A549 (cell line): ENCODE measurements around the gene WDR48. TPM values are rescaled to one million over a fixed set of nuclear protein-coding genes. Genes with fewer than 3 reads are reported as not detected.
A peak's percentile ranks its signal among the peaks of the same experiment; 100 is the strongest.

ENCODE experiments used
- ATAC-seq, 2 experiments: fragments of 200-7000 bp in 1 of 2; fragments of >200 bp in 1 of 2; cut with Nextera tagmentation in 1 of 2; cut with Tn5 transposase in 1 of 2; 3 replicates each; pipeline versions ENCODE4 v1.8.0 to v1.9.1; 2018 to 2020; ENCODE audit warnings: mild to moderate bottlenecking in 1 of 2, moderate library complexity in 1 of 2
- CTCF ChIA-PET: fragments of 300-600 bp; sonication (Branson Sonifier 250); formaldehyde crosslinking; extraction: SDS; loops from one replicate; lab custom pipeline; 2021; ENCODE audit warnings: antibody characterized with exemption, inconsistent platforms; lab: Yijun Ruan, JAX
- POLR2A ChIA-PET: fragments of 350-600 bp; formaldehyde crosslinking; extraction: SDS; loops from one replicate; lab custom pipeline; 2021; ENCODE audit warnings: antibody characterized with exemption, inconsistent platforms; lab: Yijun Ruan, JAX
- DNase-seq, 2 experiments: peaks; one replicate each; pipeline versions ENCODE4 v3.0.0 to v3.0.0-alpha.2; 2011 to 2016; ENCODE audit warnings: low read depth in 1 of 2, low spot score in 1 of 2
- FAIRE-seq: peaks from 2 replicates; lab custom pipeline; 2011; peaks lifted over from hg19 to GRCh38; lab: Jason Lieb, UNC
- H3K27ac ChIP-seq, 2 experiments: fragments of >200 bp; sonication (Bioruptor Twin); formaldehyde crosslinking; 3 replicates each; pipeline ENCODE4 v1.5.1; 2016 to 2017
- H3K4me1 ChIP-seq: fragments of >200 bp; sonication (Bioruptor Twin); formaldehyde crosslinking; 3 replicates; pipeline ENCODE4 v1.6.1; 2016
- H3K4me2 ChIP-seq: fragments of >200 bp; sonication (Bioruptor Twin); formaldehyde crosslinking; 3 replicates; pipeline ENCODE4 v1.6.1; 2016
- H3K4me3 ChIP-seq: fragments of >200 bp; sonication (Bioruptor Twin); formaldehyde crosslinking; 3 replicates; pipeline ENCODE4 v1.5.1; 2016
- H3K9me3 ChIP-seq: fragments of >200 bp; sonication (Bioruptor Twin); formaldehyde crosslinking; 3 replicates; pipeline ENCODE4 v1.6.1; 2016
- CBX2 ChIP-seq: fragments of 200-600 bp; sonication (generic); IDR thresholded peaks from 2 replicates; pipeline ENCODE4 v1.6.1; 2016; ENCODE audit warnings: low read depth, mild to moderate bottlenecking, borderline replicate concordance
- CHD4 ChIP-seq: fragments of 200-600 bp; sonication (generic); IDR thresholded peaks from 2 replicates; pipeline ENCODE4 v1.6.1; 2016; ENCODE audit warnings: antibody characterized with exemption, mild to moderate bottlenecking, borderline replicate concordance
- E2F6 ChIP-seq: IDR thresholded peaks from 2 replicates; pipeline ENCODE4 v1.6.1; 2012; ENCODE audit warnings: low read depth, borderline replicate concordance
- EHF ChIP-seq: fragments of 250-450 bp; sonication (Bioruptor Pico); IDR thresholded peaks from 2 replicates; pipeline ENCODE4 v1.5.0; 2020; ENCODE audit warnings: mild to moderate bottlenecking
- ESRRA ChIP-seq: fragments of 150-350 bp; IDR thresholded peaks from 2 replicates; pipeline ENCODE4 v1.6.1; 2014; ENCODE audit warnings: mild to moderate bottlenecking, low read length, borderline replicate concordance
- FOXS1 ChIP-seq: fragments of 250-450 bp; sonication (Bioruptor Pico); IDR thresholded peaks from 2 replicates; pipeline ENCODE4 v1.5.0; 2020; ENCODE audit warnings: mild to moderate bottlenecking, moderate library complexity
- HEYL ChIP-seq: fragments of 250-450 bp; sonication (Bioruptor Pico); IDR thresholded peaks from 2 replicates; pipeline ENCODE4 v1.8.0; 2021; ENCODE audit warnings: mild to moderate bottlenecking, moderate library complexity
- HOXA7 ChIP-seq: fragments of 250-450 bp; sonication (Bioruptor Pico); IDR thresholded peaks from 2 replicates; pipeline ENCODE4 v1.5.0; 2020; ENCODE audit warnings: mild to moderate bottlenecking, moderate library complexity
- HOXB13 ChIP-seq: fragments of 250-450 bp; sonication (Bioruptor Pico); IDR thresholded peaks from 2 replicates; pipeline ENCODE4 v1.5.0; 2020; ENCODE audit warnings: low read depth, mild to moderate bottlenecking, moderate library complexity
- HOXB5 ChIP-seq: fragments of 250-450 bp; sonication (Bioruptor Pico); IDR thresholded peaks from 2 replicates; pipeline ENCODE4 v1.5.0; 2020; ENCODE audit warnings: mild to moderate bottlenecking, moderate library complexity
- JUN ChIP-seq, 2 experiments: fragments of >200 bp; sonication (Bioruptor Twin); formaldehyde crosslinking; IDR thresholded peaks; 2 replicates in 1 of 2; 3 replicates in 1 of 2; pipeline ENCODE4 v1.6.1; 2016 to 2017
- JUNB ChIP-seq: fragments of >200 bp; sonication (Bioruptor Twin); formaldehyde crosslinking; IDR thresholded peaks from 2 replicates; pipeline ENCODE4 v1.6.1; 2016
- KDM1A ChIP-seq: fragments of 200-600 bp; sonication (generic); IDR thresholded peaks from 2 replicates; pipeline ENCODE4 v1.6.1; 2016; ENCODE audit warnings: low read depth, mild to moderate bottlenecking
- KDM5A ChIP-seq: fragments of 200-600 bp; sonication (generic); IDR thresholded peaks from 2 replicates; pipeline ENCODE4 v1.6.1; 2016; ENCODE audit warnings: antibody characterized with exemption, mild to moderate bottlenecking
- MYC ChIP-seq: IDR thresholded peaks from 2 replicates; pipeline ENCODE4 v1.6.1; 2012; ENCODE audit warnings: mild to moderate bottlenecking, inconsistent platforms, low read length, improper control_type of control experiment, borderline replicate concordance
- NR3C1 ChIP-seq: fragments of >200 bp; sonication (Bioruptor Twin); formaldehyde crosslinking; IDR thresholded peaks from 3 replicates; pipeline ENCODE4 v1.6.1; 2017
- POLR2A ChIP-seq: IDR thresholded peaks from 2 replicates; pipeline ENCODE4 v1.6.1; 2012; ENCODE audit warnings: mild to moderate bottlenecking, low read length
- RARB ChIP-seq: fragments of 250-450 bp; sonication (Bioruptor Pico); IDR thresholded peaks from 2 replicates; pipeline ENCODE4 v1.8.0; 2021; ENCODE audit warnings: mild to moderate bottlenecking, moderate library complexity
- RFX5 ChIP-seq: fragments of 450-650 bp; IDR thresholded peaks from 2 replicates; pipeline ENCODE4 v1.7.1; 2014; ENCODE audit warnings: antibody characterized with exemption, mild to moderate bottlenecking, moderate library complexity
- ZFP36 ChIP-seq: fragments of 450-650 bp; IDR thresholded peaks from 2 replicates; pipeline ENCODE4 v1.6.1; 2014; ENCODE audit warnings: borderline replicate concordance; ENCODE audit not compliant: partially characterized antibody
- ZNF302 ChIP-seq: fragments of 250-450 bp; sonication (Bioruptor Pico); IDR thresholded peaks from 2 replicates; pipeline ENCODE4 v1.9.0; 2021; ENCODE audit warnings: inconsistent platforms, mild to moderate bottlenecking, moderate library complexity
- ZSCAN20 ChIP-seq: fragments of 250-450 bp; sonication (Bioruptor Pico); IDR thresholded peaks from 2 replicates; pipeline ENCODE4 v1.8.0; 2022; ENCODE audit warnings: mild to moderate bottlenecking, moderate library complexity
- whole genome bisulfite sequencing: methylation state at CpG from one replicate; pipeline ENCODE4 v1.1.6; 2017; ENCODE audit errors: missing lambda C conversion rate; 5-methylcytosine and 5-hydroxymethylcytosine counted together
- polyA plus RNA-seq, 4 experiments: library from polyadenylated mRNA; depleted of rRNA in 3 of 4; stranded (reverse); fragments of >200 nt; fragmentation: RNase III in 1 of 4; extraction: RNeasy Plus Mini Kit Qiagen cat#74134 plus additional on column Dnase treatment in 1 of 4; gene quantifications; 2 replicates in 3 of 4; 3 replicates in 1 of 4; pipeline ENCODE4 v1.2.3, GENCODE V29; 2011 to 2017
- TF ChIP-seq, protein P1 (sequence below): fragments of 200-600 bp; sonication (generic); IDR thresholded peaks from 2 replicates; pipeline ENCODE4 v1.6.1; 2016; ENCODE audit warnings: antibody characterized with exemption, mild to moderate bottlenecking, moderate library complexity
- TF ChIP-seq, protein P2 (sequence below): fragments of 250-450 bp; sonication (Bioruptor Pico); IDR thresholded peaks from 2 replicates; pipeline ENCODE4 v1.5.0; 2021; ENCODE audit warnings: mild to moderate bottlenecking, moderate library complexity, borderline replicate concordance
- TF ChIP-seq, protein P3 (sequence below): IDR thresholded peaks from 2 replicates; pipeline ENCODE4 v1.6.1; 2012
- TF ChIP-seq, protein P4 (sequence below): fragments of 250-450 bp; sonication (Bioruptor Pico); IDR thresholded peaks from 2 replicates; pipeline ENCODE4 v1.5.0; 2020; ENCODE audit warnings: low read depth, mild to moderate bottlenecking, moderate library complexity

The WDR48 gene
- polyA plus RNA-seq, 2 of the 4 experiments (the other 2 are of a cell fraction) = 18.8 to 41.0 TPM

DNA sequence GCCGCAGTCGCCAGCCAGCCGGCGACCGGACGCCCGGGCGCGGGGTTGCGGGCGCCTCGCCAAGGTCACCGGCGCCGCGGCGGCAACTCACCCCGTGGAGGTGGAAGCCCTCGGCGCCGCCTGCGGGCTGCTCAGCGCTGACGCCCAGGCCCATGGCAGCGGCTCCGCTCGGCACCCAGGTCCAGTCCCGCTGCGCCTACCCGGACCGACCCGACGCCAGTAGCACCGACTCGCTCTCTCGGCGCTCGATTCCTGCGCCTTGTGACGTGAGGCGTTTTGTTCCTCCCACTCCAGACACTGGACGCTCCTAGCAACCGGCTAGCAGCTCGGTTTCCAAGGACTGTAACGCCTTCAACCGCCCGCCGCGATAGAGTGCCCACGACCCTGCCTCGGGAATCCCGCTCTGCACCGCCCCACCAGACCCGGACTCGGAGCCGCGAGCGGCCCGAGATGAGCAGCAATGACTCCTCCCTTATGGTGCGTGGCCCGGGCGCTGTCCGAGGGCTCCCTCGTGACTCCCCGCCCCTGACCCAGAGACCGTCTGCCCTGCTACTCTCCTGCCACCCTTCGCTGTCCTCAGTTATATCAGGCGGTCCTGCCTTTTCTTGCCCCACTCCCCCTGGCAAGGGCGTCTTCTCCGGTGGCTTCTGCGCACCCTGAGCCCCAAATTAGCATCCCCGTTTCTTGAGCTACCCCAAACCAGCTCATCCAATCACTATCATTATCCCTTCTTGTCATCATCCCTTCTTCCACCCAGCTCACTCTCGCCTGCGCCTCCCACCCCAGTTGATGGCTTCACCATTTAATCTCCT is 55.8 kb downstream of the WDR48 start, which contains the start of the genes GORASP1 and TTC21A (continued):
- TF ChIP-seq RFX5 = no peak
- peak; percentile 79 for TF ChIP-seq POLR2A
- TF ChIP-seq ESRRA = no peak
- TF ChIP-seq, protein P1, sequence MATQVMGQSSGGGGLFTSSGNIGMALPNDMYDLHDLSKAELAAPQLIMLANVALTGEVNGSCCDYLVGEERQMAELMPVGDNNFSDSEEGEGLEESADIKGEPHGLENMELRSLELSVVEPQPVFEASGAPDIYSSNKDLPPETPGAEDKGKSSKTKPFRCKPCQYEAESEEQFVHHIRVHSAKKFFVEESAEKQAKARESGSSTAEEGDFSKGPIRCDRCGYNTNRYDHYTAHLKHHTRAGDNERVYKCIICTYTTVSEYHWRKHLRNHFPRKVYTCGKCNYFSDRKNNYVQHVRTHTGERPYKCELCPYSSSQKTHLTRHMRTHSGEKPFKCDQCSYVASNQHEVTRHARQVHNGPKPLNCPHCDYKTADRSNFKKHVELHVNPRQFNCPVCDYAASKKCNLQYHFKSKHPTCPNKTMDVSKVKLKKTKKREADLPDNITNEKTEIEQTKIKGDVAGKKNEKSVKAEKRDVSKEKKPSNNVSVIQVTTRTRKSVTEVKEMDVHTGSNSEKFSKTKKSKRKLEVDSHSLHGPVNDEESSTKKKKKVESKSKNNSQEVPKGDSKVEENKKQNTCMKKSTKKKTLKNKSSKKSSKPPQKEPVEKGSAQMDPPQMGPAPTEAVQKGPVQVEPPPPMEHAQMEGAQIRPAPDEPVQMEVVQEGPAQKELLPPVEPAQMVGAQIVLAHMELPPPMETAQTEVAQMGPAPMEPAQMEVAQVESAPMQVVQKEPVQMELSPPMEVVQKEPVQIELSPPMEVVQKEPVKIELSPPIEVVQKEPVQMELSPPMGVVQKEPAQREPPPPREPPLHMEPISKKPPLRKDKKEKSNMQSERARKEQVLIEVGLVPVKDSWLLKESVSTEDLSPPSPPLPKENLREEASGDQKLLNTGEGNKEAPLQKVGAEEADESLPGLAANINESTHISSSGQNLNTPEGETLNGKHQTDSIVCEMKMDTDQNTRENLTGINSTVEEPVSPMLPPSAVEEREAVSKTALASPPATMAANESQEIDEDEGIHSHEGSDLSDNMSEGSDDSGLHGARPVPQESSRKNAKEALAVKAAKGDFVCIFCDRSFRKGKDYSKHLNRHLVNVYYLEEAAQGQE = peak; percentile 18; the same call in 1 of the 2 replicates
- TF ChIP-seq EHF (CRISPR knock-in tag) = no peak
- TF ChIP-seq CBX2 = no peak
- TF ChIP-seq, protein P2, sequence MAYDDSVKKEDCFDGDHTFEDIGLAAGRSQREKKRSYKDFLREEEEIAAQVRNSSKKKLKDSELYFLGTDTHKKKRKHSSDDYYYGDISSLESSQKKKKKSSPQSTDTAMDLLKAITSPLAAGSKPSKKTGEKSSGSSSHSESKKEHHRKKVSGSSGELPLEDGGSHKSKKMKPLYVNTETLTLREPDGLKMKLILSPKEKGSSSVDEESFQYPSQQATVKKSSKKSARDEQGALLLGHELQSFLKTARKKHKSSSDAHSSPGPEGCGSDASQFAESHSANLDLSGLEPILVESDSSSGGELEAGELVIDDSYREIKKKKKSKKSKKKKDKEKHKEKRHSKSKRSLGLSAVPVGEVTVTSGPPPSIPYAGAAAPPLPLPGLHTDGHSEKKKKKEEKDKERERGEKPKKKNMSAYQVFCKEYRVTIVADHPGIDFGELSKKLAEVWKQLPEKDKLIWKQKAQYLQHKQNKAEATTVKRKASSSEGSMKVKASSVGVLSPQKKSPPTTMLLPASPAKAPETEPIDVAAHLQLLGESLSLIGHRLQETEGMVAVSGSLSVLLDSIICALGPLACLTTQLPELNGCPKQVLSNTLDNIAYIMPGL (CRISPR knock-in tag) = no peak
- no peak for TF ChIP-seq ZNF302 (CRISPR knock-in tag)
- no peak for TF ChIP-seq ZSCAN20 (CRISPR knock-in tag)
- no peak for TF ChIP-seq NR3C1
- TF ChIP-seq, protein P3, sequence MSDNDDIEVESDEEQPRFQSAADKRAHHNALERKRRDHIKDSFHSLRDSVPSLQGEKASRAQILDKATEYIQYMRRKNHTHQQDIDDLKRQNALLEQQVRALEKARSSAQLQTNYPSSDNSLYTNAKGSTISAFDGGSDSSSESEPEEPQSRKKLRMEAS = peak; percentile 22; the same call in 1 of the 2 replicates
- TF ChIP-seq FOXS1 (CRISPR knock-in tag) = no peak
- TF ChIP-seq JUNB = no peak
- no peak for TF ChIP-seq HOXA7 (CRISPR knock-in tag)
- TF ChIP-seq ZFP36 = no peak
- no peak for TF ChIP-seq HEYL (CRISPR knock-in tag)
- peak in 1 of 2 experiments; percentile 71; a peak in 2 of 5 replicates for TF ChIP-seq JUN (IDR thresholded peaks at IDR 0.05)
- 0 out of 2 replicates have a peak, but pooled peaks have one; percentile 45 for TF ChIP-seq MYC
- TF ChIP-seq E2F6 = peak; percentile 24; the same call in 1 of the 2 replicates
- 0 out of 2 replicates have a peak, but pooled peaks have one; percentile 29 for TF ChIP-seq HOXB13
- TF ChIP-seq HOXB5 = no peak

DNA sequence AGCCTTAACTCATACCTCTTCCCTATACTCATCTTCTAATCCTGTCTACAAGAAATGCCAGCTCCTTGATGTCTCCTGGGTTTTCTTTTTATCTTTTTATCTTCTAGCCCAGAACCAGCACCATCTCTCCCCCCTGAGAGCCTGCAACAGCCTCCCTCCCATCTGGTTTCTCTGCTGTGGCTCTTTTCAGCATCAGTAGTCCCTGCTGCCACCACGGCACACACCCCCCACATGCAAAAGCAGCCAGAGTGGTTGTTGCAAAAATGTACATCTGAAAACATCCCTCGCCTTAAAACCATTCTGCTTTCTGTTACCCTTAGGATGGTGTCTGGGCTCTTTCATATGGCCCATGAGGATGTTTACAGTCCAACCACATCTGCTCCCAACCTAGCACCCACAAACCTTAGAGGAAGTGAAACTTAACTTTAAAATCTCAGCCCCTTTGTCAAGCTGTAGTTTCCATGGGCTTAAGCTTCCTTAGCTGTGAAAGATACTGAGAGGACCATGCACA is 56.4 kb downstream of the WDR48 start:
- TF ChIP-seq HOXB5 (no peak), KDM5A (no peak), HEYL (CRISPR knock-in tag) (no peak), CHD4 (no peak), KDM1A (no peak), RARB (CRISPR knock-in tag) (no peak), ZNF302 (CRISPR knock-in tag) (no peak)
- TF ChIP-seq, protein P4, sequence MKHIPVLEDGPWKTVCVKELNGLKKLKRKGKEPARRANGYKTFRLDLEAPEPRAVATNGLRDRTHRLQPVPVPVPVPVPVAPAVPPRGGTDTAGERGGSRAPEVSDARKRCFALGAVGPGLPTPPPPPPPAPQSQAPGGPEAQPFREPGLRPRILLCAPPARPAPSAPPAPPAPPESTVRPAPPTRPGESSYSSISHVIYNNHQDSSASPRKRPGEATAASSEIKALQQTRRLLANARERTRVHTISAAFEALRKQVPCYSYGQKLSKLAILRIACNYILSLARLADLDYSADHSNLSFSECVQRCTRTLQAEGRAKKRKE = no peak
- 64% methylated on average over 2 of the region's 2 CpGs for WGBS
- POLR2A ChIA-PET = interaction anchor here (0.6 to 1.4 kb wide), 5 partner anchors 18 to 180 kb away, joined by 3 to 8 read pairs (median 4); no protein-coding TSS in a partner anchor
- CTCF ChIA-PET = interaction anchor here (0.7 to 14.1 kb wide), 11 partner anchors 8 to 182 kb away, joined by 3 to 164 read pairs (median 3); no protein-coding TSS in a partner anchor
- Histone ChIP-seq H3K9me3 (no peaks in the 10 kb centered on the region), H3K4me3 (peak overlapping the region; percentile 83), H3K4me1 (peaks cover 13% of the 10 kb centered on the region; the same call in 2 of the 3 replicates), H3K4me2 (peak overlapping the region; percentile 98), H3K27ac (peak overlapping the region; percentile 92 to 95; a peak in 5 of 6 replicates)
- ATAC-seq = no peak
- no peak for DNase-seq
- no peak for FAIRE-seq
